Measurements from ENCODE around the gene NOTCH1.

Gene NOTCH1

GRCh38 chr9:136499935-136500910 lies 45.6 kb downstream of the NOTCH1 start:
- peaks cover 11% of the 10 kb centered on the region; the same call in 1 of the 2 replicates for H3K4me1 ChIP-seq (ENCODE audit: low read length)
- H3K27me3 ChIP-seq (ENCODE audit: low read depth, low read length) = no peaks in the 10 kb centered on the region
- H3K9me3 ChIP-seq (ENCODE audit: insufficient read depth, low read length) = no peaks in the 10 kb centered on the region
- no peak overlapping the region for H2AFZ ChIP-seq (ENCODE audit: low read depth, low read length)
- peaks cover 55% of the 10 kb centered on the region for H3K36me3 ChIP-seq (replicated peaks; ENCODE audit: low read depth, low read length)
- H3K9ac ChIP-seq (ENCODE audit: low read length) = no peak overlapping the region
- TF ChIP-seq, protein P1, sequence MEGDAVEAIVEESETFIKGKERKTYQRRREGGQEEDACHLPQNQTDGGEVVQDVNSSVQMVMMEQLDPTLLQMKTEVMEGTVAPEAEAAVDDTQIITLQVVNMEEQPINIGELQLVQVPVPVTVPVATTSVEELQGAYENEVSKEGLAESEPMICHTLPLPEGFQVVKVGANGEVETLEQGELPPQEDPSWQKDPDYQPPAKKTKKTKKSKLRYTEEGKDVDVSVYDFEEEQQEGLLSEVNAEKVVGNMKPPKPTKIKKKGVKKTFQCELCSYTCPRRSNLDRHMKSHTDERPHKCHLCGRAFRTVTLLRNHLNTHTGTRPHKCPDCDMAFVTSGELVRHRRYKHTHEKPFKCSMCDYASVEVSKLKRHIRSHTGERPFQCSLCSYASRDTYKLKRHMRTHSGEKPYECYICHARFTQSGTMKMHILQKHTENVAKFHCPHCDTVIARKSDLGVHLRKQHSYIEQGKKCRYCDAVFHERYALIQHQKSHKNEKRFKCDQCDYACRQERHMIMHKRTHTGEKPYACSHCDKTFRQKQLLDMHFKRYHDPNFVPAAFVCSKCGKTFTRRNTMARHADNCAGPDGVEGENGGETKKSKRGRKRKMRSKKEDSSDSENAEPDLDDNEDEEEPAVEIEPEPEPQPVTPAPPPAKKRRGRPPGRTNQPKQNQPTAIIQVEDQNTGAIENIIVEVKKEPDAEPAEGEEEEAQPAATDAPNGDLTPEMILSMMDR (IDR thresholded peaks at IDR 0.05; ENCODE audit: low read depth, low read length) = no peak
- TF ChIP-seq EZH2phosphoT487 (IDR thresholded peaks at IDR 0.05; ENCODE audit: low read depth) = no peak
- no peak overlapping the region for H3K4me2 ChIP-seq (ENCODE audit: low read length)
- H3K79me2 ChIP-seq (ENCODE audit: low read length) = no peaks in the 10 kb centered on the region
- H4K20me1 ChIP-seq (ENCODE audit: insufficient read depth, low read length) = peaks cover 4% of the 10 kb centered on the region; the same call in 1 of the 2 replicates
- H3K4me3 ChIP-seq (ENCODE audit: low read length) = no peak overlapping the region
- H3K27ac ChIP-seq (ENCODE audit: low read length) = no peak overlapping the region

DNA sequence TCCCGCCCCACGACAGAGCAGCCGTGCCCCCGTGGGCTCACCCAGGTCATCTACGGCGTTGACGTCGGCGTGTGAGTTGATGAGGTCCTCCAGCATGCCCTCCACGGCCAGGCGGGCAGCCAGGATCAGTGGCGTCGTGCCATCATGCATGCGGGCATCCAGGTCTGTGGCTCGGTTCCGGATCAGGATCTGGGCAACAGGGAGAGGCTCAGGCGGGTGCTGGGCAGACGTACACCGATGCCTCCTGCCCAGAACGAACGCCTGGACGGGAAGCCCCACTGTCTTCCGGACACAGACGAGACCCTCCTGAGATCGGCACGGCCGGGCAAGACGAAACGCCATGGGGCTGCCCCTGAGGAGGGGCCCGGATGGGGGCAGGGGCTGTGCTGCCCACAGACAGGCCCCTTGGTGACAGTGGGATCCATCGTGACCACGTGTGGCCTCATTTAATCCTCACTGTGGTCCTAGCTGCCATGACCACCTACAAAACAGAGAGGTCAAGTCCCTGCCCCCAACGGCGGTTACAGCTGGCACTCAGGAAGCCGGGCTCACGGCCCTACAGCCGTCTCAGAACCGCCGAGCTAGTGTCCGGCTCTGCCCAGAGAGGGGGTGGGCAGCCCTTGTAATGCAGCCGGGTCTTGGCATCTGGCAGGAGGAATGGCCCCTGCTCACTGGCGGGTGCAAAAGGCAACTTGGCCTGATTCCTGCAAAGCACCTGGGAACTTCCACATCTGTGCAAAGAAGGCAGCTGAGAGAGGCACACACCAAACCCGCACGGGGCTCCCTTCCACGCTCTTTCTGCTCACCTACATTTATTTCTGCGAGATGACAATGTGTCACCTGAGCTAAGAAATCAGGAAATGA lies 46.5 kb downstream of the NOTCH1 start:
- H3K27me3 ChIP-seq (ENCODE audit: low read depth, low read length) = no peaks in the 10 kb centered on the region
- no peak for TF ChIP-seq EZH2phosphoT487 (IDR thresholded peaks at IDR 0.05; ENCODE audit: low read depth)
- TF ChIP-seq, protein P1 (IDR thresholded peaks at IDR 0.05; ENCODE audit: low read depth, low read length) = no peak
- no peak overlapping the region for H3K27ac ChIP-seq (ENCODE audit: low read length)
- H3K4me2 ChIP-seq (ENCODE audit: low read length) = no peak overlapping the region
- no peak overlapping the region for H3K4me3 ChIP-seq (ENCODE audit: low read length)
- peaks cover 11% of the 10 kb centered on the region; the same call in 1 of the 2 replicates for H3K4me1 ChIP-seq (ENCODE audit: low read length)
- H4K20me1 ChIP-seq (ENCODE audit: insufficient read depth, low read length) = peaks cover 4% of the 10 kb centered on the region; the same call in 1 of the 2 replicates
- H3K79me2 ChIP-seq (ENCODE audit: low read length) = no peaks in the 10 kb centered on the region
- H2AFZ ChIP-seq (ENCODE audit: low read depth, low read length) = no peak overlapping the region
- H3K36me3 ChIP-seq (replicated peaks; ENCODE audit: low read depth, low read length) = peaks cover 52% of the 10 kb centered on the region
- H3K9me3 ChIP-seq (ENCODE audit: insufficient read depth, low read length) = no peaks in the 10 kb centered on the region
- no peak overlapping the region for H3K9ac ChIP-seq (ENCODE audit: low read length)

GRCh38 chr9:136497916-136498695 lies 47.7 kb downstream of the NOTCH1 start:
- H3K36me3 ChIP-seq (replicated peaks; ENCODE audit: low read depth, low read length) = peaks cover 42% of the 10 kb centered on the region
- no peak overlapping the region for H3K27ac ChIP-seq (ENCODE audit: low read length)
- H3K9me3 ChIP-seq (ENCODE audit: insufficient read depth, low read length) = no peaks in the 10 kb centered on the region
- peaks cover 11% of the 10 kb centered on the region; the same call in 1 of the 2 replicates for H3K4me1 ChIP-seq (ENCODE audit: low read length)
- no peak overlapping the region for H3K4me3 ChIP-seq (ENCODE audit: low read length)
- H3K4me2 ChIP-seq (ENCODE audit: low read length) = no peak overlapping the region
- no peaks in the 10 kb centered on the region for H3K27me3 ChIP-seq (ENCODE audit: low read depth, low read length)
- H3K79me2 ChIP-seq (ENCODE audit: low read length) = no peaks in the 10 kb centered on the region
- TF ChIP-seq, protein P1 (IDR thresholded peaks at IDR 0.05; ENCODE audit: low read depth, low read length) = no peak
- no peak for TF ChIP-seq EZH2phosphoT487 (IDR thresholded peaks at IDR 0.05; ENCODE audit: low read depth)
- no peak overlapping the region for H2AFZ ChIP-seq (ENCODE audit: low read depth, low read length)
- H4K20me1 ChIP-seq (ENCODE audit: insufficient read depth, low read length) = peaks cover 4% of the 10 kb centered on the region; the same call in 1 of the 2 replicates
- H3K9ac ChIP-seq (ENCODE audit: low read length) = no peak overlapping the region
